SH-SY5Y (cell line): ENCODE data around the gene PPP2R5C.

Experiments used
- GATA2 ChIP-seq: IDR thresholded peaks from 2 replicates; pipeline ENCODE4 v1.6.1; 2011; ENCODE audit warnings: mild to moderate bottlenecking, low read depth, low read length
- GATA3 ChIP-seq: IDR thresholded peaks from 2 replicates; pipeline ENCODE4 v1.6.1; 2011; ENCODE audit warnings: low read depth, mild to moderate bottlenecking, low read length, moderate library complexity

- TF ChIP-seq GATA2 (no peak), GATA3 (no peak)
Measured at GRCh38 chr14:101914083-101914482, 152.6 kb downstream of the PPP2R5C start.
